ENCODE data around the gene MBNL1.

The MBNL1 gene

DNA sequence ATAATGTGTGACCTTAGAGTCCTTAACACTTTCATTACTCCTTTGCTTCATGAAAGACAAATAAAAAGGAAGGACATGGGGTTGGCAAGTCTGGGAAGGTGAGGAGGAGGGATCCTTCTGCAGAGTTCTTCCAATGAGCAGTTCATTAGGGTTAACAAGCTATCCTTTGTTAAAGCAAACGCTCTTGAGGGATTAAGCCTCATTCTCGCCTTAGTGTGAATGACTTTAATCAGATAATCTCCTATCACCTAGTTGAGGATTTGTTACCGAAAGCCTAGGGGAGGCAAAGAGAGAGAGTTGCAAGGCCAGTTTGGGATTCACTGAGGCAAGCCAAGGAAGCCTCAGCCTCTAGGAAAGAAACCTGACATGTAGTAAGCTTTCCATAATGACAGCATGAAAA lies 7.4 kb upstream of the MBNL1 start:
- H3K4me1 ChIP-seq (ENCODE audit: control insufficient read depth, insufficient read depth, low read length), result no peaks in the 10 kb centered on the region
- POLR2A ChIA-PET, result no interaction called here
- H3K27ac ChIP-seq (ENCODE audit: extremely low read depth, low read depth, low read length), result no peak overlapping the region
- no peak overlapping the region for H3K4me3 ChIP-seq (ENCODE audit: low read depth, low read length)
- CTCF ChIA-PET, result no interaction called here
- no peak for TF ChIP-seq ZNF521 (tag by site-specific recombination; IDR thresholded peaks at IDR 0.05)
- H3K9me3 ChIP-seq (ENCODE audit: control insufficient read depth, insufficient read depth, low read depth, low read length), result no peaks in the 10 kb centered on the region
- no peaks in the 10 kb centered on the region for H3K36me3 ChIP-seq (ENCODE audit: control insufficient read depth in 2 of 2, insufficient read depth in 1 of 2, low read length in 2 of 2)

DNA sequence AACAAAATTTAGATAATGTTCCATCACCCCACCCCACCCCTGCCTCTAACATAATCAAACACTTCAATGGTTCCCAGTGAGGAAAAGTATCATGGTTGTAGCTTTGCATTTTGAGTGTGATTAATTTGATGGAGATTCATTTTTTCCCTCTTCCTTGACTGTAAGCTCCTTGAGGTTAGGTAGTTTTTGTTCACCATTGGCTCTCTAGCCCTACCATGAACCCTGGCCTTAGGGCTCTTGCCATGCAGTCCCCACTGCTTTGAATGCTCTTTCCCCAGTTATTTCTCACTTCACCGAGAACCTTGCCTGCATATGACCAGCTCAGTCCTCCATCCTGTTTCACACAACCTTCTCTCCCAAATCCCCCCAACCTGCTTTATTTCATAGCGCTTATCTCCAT lies 5.0 kb upstream of the MBNL1 start:
- ChIA-PET CTCF (interaction anchor here (0.6 kb wide), 1 partner anchor 203 kb away, joined by 3 read pairs; no protein-coding TSS in a partner anchor), POLR2A (no interaction called here)
- H3K4me3 ChIP-seq (ENCODE audit: low read depth, low read length), result no peak overlapping the region
- TF ChIP-seq SALL2 (tag by site-specific recombination; IDR thresholded peaks at IDR 0.05; ENCODE audit: borderline replicate concordance), result no peak
- no peak for TF ChIP-seq SP2 (tag by site-specific recombination; IDR thresholded peaks at IDR 0.05)
- no peak for TF ChIP-seq ZNF549 (tag by site-specific recombination; IDR thresholded peaks at IDR 0.05)
- TF ChIP-seq ZNF404 (tag by site-specific recombination; IDR thresholded peaks at IDR 0.05), result no peak
- no peak for TF ChIP-seq ZNF23 (tag by site-specific recombination; IDR thresholded peaks at IDR 0.05; ENCODE audit: borderline replicate concordance)
- TF ChIP-seq KLF7 (tag by site-specific recombination; IDR thresholded peaks at IDR 0.05; ENCODE audit: borderline replicate concordance), result no peak
- no peak for TF ChIP-seq ZNF16 (tag by site-specific recombination; IDR thresholded peaks at IDR 0.05; ENCODE audit: low read depth)
- TF ChIP-seq ZNF555 (tag by site-specific recombination; conservative IDR thresholded peaks at IDR 0.05), result no peak
- no peak for TF ChIP-seq ZNF211 (tag by site-specific recombination; IDR thresholded peaks at IDR 0.05; ENCODE audit: low read depth)
- TF ChIP-seq, protein P1, sequence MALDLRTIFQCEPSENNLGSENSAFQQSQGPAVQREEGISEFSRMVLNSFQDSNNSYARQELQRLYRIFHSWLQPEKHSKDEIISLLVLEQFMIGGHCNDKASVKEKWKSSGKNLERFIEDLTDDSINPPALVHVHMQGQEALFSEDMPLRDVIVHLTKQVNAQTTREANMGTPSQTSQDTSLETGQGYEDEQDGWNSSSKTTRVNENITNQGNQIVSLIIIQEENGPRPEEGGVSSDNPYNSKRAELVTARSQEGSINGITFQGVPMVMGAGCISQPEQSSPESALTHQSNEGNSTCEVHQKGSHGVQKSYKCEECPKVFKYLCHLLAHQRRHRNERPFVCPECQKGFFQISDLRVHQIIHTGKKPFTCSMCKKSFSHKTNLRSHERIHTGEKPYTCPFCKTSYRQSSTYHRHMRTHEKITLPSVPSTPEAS (tag by site-specific recombination; IDR thresholded peaks at IDR 0.05), result no peak
- TF ChIP-seq ZNF132 (tag by site-specific recombination; IDR thresholded peaks at IDR 0.05; ENCODE audit: borderline replicate concordance), result no peak
- no peak for TF ChIP-seq ZNF623 (tag by site-specific recombination; IDR thresholded peaks at IDR 0.05)
- TF ChIP-seq KLF10 (tag by site-specific recombination; IDR thresholded peaks at IDR 0.05), result no peak
- no peak for TF ChIP-seq ZNF423 (tag by site-specific recombination; IDR thresholded peaks at IDR 0.05)
- H3K4me1 ChIP-seq (ENCODE audit: control insufficient read depth, insufficient read depth, low read length), result no peaks in the 10 kb centered on the region
- H3K9me3 ChIP-seq (ENCODE audit: control insufficient read depth, insufficient read depth, low read depth, low read length), result no peaks in the 10 kb centered on the region
- no peak overlapping the region for H3K27ac ChIP-seq (ENCODE audit: extremely low read depth, low read depth, low read length)
- H3K36me3 ChIP-seq (ENCODE audit: control insufficient read depth in 2 of 2, insufficient read depth in 1 of 2, low read length in 2 of 2), result no peaks in the 10 kb centered on the region

- ChIA-PET CTCF (interaction anchor here (0.6 kb wide), 1 partner anchor 202 kb away, joined by 3 read pairs; no protein-coding TSS in a partner anchor), POLR2A (no interaction called here)
- no peaks in the 10 kb centered on the region for H3K36me3 ChIP-seq (ENCODE audit: control insufficient read depth in 2 of 2, insufficient read depth in 1 of 2, low read length in 2 of 2)
- H3K27ac ChIP-seq (ENCODE audit: extremely low read depth, low read depth, low read length), result no peak overlapping the region
- TF ChIP-seq, protein P2, sequence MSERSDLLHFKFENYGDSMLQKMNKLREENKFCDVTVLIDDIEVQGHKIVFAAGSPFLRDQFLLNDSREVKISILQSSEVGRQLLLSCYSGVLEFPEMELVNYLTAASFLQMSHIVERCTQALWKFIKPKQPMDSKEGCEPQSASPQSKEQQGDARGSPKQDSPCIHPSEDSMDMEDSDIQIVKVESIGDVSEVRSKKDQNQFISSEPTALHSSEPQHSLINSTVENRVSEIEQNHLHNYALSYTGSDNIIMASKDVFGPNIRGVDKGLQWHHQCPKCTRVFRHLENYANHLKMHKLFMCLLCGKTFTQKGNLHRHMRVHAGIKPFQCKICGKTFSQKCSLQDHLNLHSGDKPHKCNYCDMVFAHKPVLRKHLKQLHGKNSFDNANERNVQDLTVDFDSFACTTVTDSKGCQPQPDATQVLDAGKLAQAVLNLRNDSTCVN (tag by site-specific recombination; optimal IDR thresholded peaks at IDR 0.05), result no peak
- TF ChIP-seq KLF8 (tag by site-specific recombination; IDR thresholded peaks at IDR 0.05) (no peak), SCRT2 (tag by site-specific recombination; IDR thresholded peaks at IDR 0.05) (no peak), ZNF48 (tag by site-specific recombination; IDR thresholded peaks at IDR 0.05) (no peak), ZNF23 (tag by site-specific recombination; IDR thresholded peaks at IDR 0.05; ENCODE audit: borderline replicate concordance) (no peak), ZFP3 (tag by site-specific recombination; IDR thresholded peaks at IDR 0.05; ENCODE audit: low read depth) (no peak), ZNF391 (tag by site-specific recombination; IDR thresholded peaks at IDR 0.05; ENCODE audit: borderline replicate concordance, low read depth) (no peak), ZXDB (tag by site-specific recombination; IDR thresholded peaks at IDR 0.05) (no peak), BCL11A (tag by site-specific recombination; IDR thresholded peaks at IDR 0.05; ENCODE audit: low read depth) (no peak), ZNF645 (tag by site-specific recombination; IDR thresholded peaks at IDR 0.05) (no peak), ZNF335 (tag by site-specific recombination; conservative IDR thresholded peaks at IDR 0.05) (no peak), ZBTB7A (tag by site-specific recombination; IDR thresholded peaks at IDR 0.05; ENCODE audit: low read depth) (no peak), ZNF529 (tag by site-specific recombination; IDR thresholded peaks at IDR 0.05; ENCODE audit: insufficient replicate concordance) (no peak)
- no peaks in the 10 kb centered on the region for H3K9me3 ChIP-seq (ENCODE audit: control insufficient read depth, insufficient read depth, low read depth, low read length)
- no peak overlapping the region for H3K4me3 ChIP-seq (ENCODE audit: low read depth, low read length)
- no peaks in the 10 kb centered on the region for H3K4me1 ChIP-seq (ENCODE audit: control insufficient read depth, insufficient read depth, low read length)
These were observed 4.4 kb upstream of the MBNL1 start for GRCh38 chr3:152264378-152264777.

All from HEK293 (cell line).